ENCODE measurements around the gene FNIP2.

- TF ChIP-seq POLR2A (IDR thresholded peaks at IDR 0.05) (no peak), CTCF (IDR thresholded peaks at IDR 0.05) (no peak)
Observed at GRCh38 chr4:158825433-158826036, 56.7 kb downstream of the FNIP2 start.

All from vagina (tissue), 2 donors.